Caco-2 (cell line): ENCODE data around the gene PHLDB1. TPM values are rescaled to one million over a fixed set of nuclear protein-coding genes. Genes with fewer than 3 reads are reported as not detected.

ENCODE experiments used
- BruUV-seq: library from RNA; stranded (reverse); fragments of 400-500 nt; replicated peaks from 2 replicates; lab custom pipeline; 2021; lab: Mats Ljungman, UMichigan
- CTCF ChIA-PET: fragments of 300-600 bp; sonication (Branson Sonifier 250); formaldehyde crosslinking; loops from one replicate; lab custom pipeline; 2022; ENCODE audit warnings: antibody characterized with exemption; lab: Charles Lee
- POLR2A ChIA-PET: fragments of 300-600 bp; sonication (Branson Sonifier 250); formaldehyde crosslinking; loops from one replicate; lab custom pipeline; 2022; ENCODE audit warnings: antibody characterized with exemption; lab: Charles Lee
- DNase-seq, 2 experiments: peaks; one replicate each; pipeline versions ENCODE4 v3.0.0 to v3.0.0-alpha.2; 2020 to 2022
- H3K27me3 ChIP-seq: replicated peaks from 2 replicates; pipeline ENCODE4 v1.6.0; 2011; ENCODE audit warnings: low read length; ENCODE audit not compliant: control insufficient read depth, insufficient read depth
- H3K36me3 ChIP-seq: 2 replicates; pipeline ENCODE4 v1.5.1; 2011; ENCODE audit warnings: low read length; ENCODE audit not compliant: control insufficient read depth, insufficient read depth
- H3K4me1 ChIP-seq: fragments of 250-450 bp; sonication (Bioruptor Pico); 2 replicates; pipeline ENCODE4 v1.5.1; 2020; ENCODE audit warnings: mild to moderate bottlenecking
- H3K4me3 ChIP-seq: 2 replicates; pipeline ENCODE4 v1.5.1; 2011; ENCODE audit warnings: low read depth, mild to moderate bottlenecking, control low read depth, low read length
- H3K9me3 ChIP-seq: fragments of 250-450 bp; sonication (Bioruptor Pico); 2 replicates; pipeline ENCODE4 v1.5.1; 2020; ENCODE audit warnings: mild to moderate bottlenecking, moderate library complexity
- H3K27ac Mint-ChIP-seq: one replicate; pipeline ENCODE4 v1.8.0; 2022; ENCODE audit warnings: mixed read lengths; ENCODE audit not compliant: unreplicated experiment
- H3K27me3 Mint-ChIP-seq: one replicate; pipeline ENCODE4 v1.8.0; 2022; ENCODE audit warnings: mixed read lengths; ENCODE audit not compliant: insufficient read depth, unreplicated experiment
- H3K36me3 Mint-ChIP-seq: one replicate; pipeline ENCODE4 v1.8.0; 2022; ENCODE audit warnings: mild to moderate bottlenecking, mixed read lengths; ENCODE audit not compliant: insufficient read depth, unreplicated experiment
- H3K4me1 Mint-ChIP-seq: one replicate; pipeline ENCODE4 v1.8.0; 2022; ENCODE audit warnings: low read depth, mixed read lengths; ENCODE audit not compliant: unreplicated experiment
- H3K4me3 Mint-ChIP-seq: one replicate; pipeline ENCODE4 v1.8.0; 2022; ENCODE audit warnings: mild to moderate bottlenecking, moderate library complexity, mixed read lengths; ENCODE audit not compliant: unreplicated experiment
- H3K9me3 Mint-ChIP-seq: one replicate; pipeline ENCODE4 v1.8.0; 2022; ENCODE audit warnings: mixed read lengths; ENCODE audit not compliant: unreplicated experiment
- intact Hi-C: fragments of 100-400 bp; cut with micrococcal nuclease; formaldehyde crosslinking; loops from one replicate; pipeline ENCODE4 v1.10.0; 2022; ENCODE audit not compliant: unreplicated experiment
- total RNA-seq: library from RNA; stranded (reverse); gene quantifications from 2 replicates; pipeline ENCODE4 v1.2.3, GENCODE V29; 2022
- TF ChIP-seq, protein P1 (sequence below), 2 experiments: fragments of 200-600 bp in 1 of 2; IDR thresholded peaks; 1 replicate in 1 of 2; 2 replicates in 1 of 2; pipeline versions ENCODE4 v1.5.1 to v1.8.0; 2011 to 2022; ENCODE audit warnings: antibody characterized with exemption in 1 of 2, control low read depth in 1 of 2, inconsistent platforms in 1 of 2, low read depth in 1 of 2, low read length in 1 of 2, mild to moderate bottlenecking in 1 of 2, moderate library complexity in 1 of 2; ENCODE audit not compliant: insufficient read depth in 1 of 2, severe bottlenecking in 1 of 2, unreplicated experiment in 1 of 2

The PHLDB1 gene
- total RNA-seq, 1 experiment from 2014 or later: 72.1 TPM

DNA sequence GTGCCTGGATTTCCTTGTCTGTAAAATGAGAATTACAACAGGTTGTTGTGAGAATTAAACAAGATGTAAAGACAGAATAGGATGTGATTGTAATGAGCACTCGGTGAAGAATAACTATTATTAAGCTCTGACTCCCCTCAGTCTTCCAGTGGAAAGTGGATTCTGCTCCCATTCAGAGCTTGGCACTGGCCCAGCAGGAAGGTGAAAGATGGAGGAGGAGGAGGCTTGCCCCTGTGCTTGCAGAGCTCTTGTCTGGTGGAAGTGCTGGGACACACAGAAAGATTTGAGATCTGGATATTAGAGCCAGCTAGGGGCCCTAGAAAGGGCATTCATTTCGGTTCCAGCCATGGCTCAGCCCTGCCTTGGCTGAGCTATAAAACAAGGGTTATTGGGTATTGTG is 28.2 kb downstream of the PHLDB1 start:
- H3K36me3 Mint-ChIP-seq: peaks cover 7% of the 10 kb centered on the region
- H3K4me1 ChIP-seq: 0 out of 2 replicates have a peak, but pooled peaks cover 3% of the 10 kb centered on the region
- ChIA-PET CTCF (interaction anchor here (1.0 to 4.0 kb wide), 5 partner anchors 14 to 27 kb away, joined by 3 to 21 read pairs (median 10); no protein-coding TSS in a partner anchor), POLR2A (interaction anchor here (1.9 kb wide), 1 partner anchor 15 kb away, joined by 9 read pairs; no protein-coding TSS in a partner anchor)
- TF ChIP-seq, protein P1, sequence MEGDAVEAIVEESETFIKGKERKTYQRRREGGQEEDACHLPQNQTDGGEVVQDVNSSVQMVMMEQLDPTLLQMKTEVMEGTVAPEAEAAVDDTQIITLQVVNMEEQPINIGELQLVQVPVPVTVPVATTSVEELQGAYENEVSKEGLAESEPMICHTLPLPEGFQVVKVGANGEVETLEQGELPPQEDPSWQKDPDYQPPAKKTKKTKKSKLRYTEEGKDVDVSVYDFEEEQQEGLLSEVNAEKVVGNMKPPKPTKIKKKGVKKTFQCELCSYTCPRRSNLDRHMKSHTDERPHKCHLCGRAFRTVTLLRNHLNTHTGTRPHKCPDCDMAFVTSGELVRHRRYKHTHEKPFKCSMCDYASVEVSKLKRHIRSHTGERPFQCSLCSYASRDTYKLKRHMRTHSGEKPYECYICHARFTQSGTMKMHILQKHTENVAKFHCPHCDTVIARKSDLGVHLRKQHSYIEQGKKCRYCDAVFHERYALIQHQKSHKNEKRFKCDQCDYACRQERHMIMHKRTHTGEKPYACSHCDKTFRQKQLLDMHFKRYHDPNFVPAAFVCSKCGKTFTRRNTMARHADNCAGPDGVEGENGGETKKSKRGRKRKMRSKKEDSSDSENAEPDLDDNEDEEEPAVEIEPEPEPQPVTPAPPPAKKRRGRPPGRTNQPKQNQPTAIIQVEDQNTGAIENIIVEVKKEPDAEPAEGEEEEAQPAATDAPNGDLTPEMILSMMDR (IDR thresholded peaks at IDR 0.05; ENCODE audit: insufficient read depth in 1 of 2, low read depth in 1 of 2, low read length in 1 of 2, severe bottlenecking in 1 of 2, unreplicated experiment in 1 of 2): no peak
- H3K27me3 ChIP-seq: no peaks in the 10 kb centered on the region
- H3K36me3 ChIP-seq: no peaks in the 10 kb centered on the region
- no peak overlapping the region for H3K4me3 ChIP-seq
- no peak overlapping the region for H3K4me3 Mint-ChIP-seq
- no peaks in the 10 kb centered on the region for H3K27me3 Mint-ChIP-seq
- peaks cover 6% of the 10 kb centered on the region for H3K4me1 Mint-ChIP-seq
- BruUV-seq: no TSS peak
- no peak overlapping the region for H3K27ac Mint-ChIP-seq
- no peaks in the 10 kb centered on the region for H3K9me3 Mint-ChIP-seq
- DNase-seq: no peak
- intact Hi-C loops: loop anchor here (1.0 kb wide), 1 partner anchor 14 kb away; no protein-coding TSS in a partner anchor
- H3K9me3 ChIP-seq: no peaks in the 10 kb centered on the region

DNA sequence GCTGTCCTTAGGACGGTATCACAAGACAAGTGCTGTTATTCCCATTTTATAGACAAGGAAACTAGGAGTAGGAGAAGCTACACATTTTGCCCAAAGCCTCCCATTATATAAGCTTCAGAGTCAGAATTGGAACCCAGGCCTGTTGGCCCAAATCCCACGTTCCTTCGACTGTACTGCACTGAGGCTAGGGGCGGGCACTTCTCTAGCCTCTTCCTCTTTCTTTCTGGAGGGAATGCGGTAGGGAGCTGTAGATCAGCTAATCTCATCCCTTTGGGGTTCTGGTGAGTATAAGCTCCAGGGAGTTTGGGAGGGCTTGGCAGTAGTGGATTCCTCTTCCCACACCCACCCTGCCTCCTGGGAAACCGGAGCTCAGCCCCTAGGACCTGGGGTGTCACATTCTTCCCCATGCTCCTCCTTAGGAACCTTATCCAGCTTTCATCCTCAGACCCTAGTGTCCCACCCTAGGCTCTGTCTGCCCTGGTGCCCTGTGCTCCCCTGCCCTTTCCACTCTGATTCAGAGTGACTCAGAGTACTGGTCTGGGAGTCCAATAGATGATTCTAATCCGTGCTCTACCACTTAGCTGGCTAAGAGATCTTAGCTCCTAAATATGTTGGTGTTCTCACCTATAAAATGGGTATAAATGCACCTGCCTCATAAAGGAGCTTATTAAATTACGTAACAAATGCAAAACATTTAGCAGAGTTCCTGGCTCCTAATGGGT is 29.3 kb downstream of the PHLDB1 start:
- Mint-ChIP-seq H3K4me3 (no peak overlapping the region), H3K4me1 (peaks cover 6% of the 10 kb centered on the region), H3K27me3 (no peaks in the 10 kb centered on the region), H3K27ac (no peak overlapping the region), H3K36me3 (peaks cover 7% of the 10 kb centered on the region), H3K9me3 (no peaks in the 10 kb centered on the region)
- CTCF ChIA-PET: interaction anchor here (0.6 to 4.0 kb wide), 7 partner anchors 15 to 387 kb away, joined by 3 to 21 read pairs (median 4); partner anchors contain the start of gene PHLDB1
- H3K4me3 ChIP-seq: no peak overlapping the region
- H3K4me1 ChIP-seq: 0 out of 2 replicates have a peak, but pooled peaks cover 3% of the 10 kb centered on the region
- POLR2A ChIA-PET: interaction anchor here (1.9 kb wide), 1 partner anchor 16 kb away, joined by 9 read pairs; no protein-coding TSS in a partner anchor
- TF ChIP-seq, protein P1 (IDR thresholded peaks at IDR 0.05; ENCODE audit: insufficient read depth in 1 of 2, low read depth in 1 of 2, low read length in 1 of 2, severe bottlenecking in 1 of 2, unreplicated experiment in 1 of 2): no peak
- intact Hi-C loops: no loop called here
- no peaks in the 10 kb centered on the region for H3K36me3 ChIP-seq
- no TSS peak for BruUV-seq
- no peaks in the 10 kb centered on the region for H3K27me3 ChIP-seq
- no peak for DNase-seq
- no peaks in the 10 kb centered on the region for H3K9me3 ChIP-seq

DNA sequence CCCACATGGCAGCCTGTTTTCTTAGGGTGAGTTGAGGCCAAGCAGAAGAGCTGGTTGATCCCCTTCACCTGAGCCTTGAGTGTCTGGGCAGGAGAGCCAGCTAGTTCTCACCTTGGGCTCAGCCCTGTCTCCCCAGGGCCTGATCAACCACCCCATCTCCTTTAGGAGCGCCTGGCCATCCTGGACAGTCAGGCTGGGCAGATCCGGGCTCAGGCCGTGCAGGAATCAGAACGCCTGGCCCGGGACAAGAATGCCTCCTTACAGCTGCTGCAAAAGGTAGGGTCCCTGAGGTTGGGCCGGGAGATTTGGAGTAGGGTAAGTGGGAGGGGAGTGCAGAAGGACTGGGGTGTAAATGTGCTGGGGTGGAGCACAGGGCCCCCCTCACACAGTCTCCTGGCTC is 31.3 kb downstream of the PHLDB1 start:
- no peak for DNase-seq
- 0 out of 2 replicates have a peak, but pooled peaks cover 2% of the 10 kb centered on the region for H3K36me3 ChIP-seq
- H3K9me3 ChIP-seq: no peaks in the 10 kb centered on the region
- TF ChIP-seq, protein P1 (IDR thresholded peaks at IDR 0.05; ENCODE audit: insufficient read depth in 1 of 2, low read depth in 1 of 2, low read length in 1 of 2, severe bottlenecking in 1 of 2, unreplicated experiment in 1 of 2): no peak
- H3K4me1 ChIP-seq: 0 out of 2 replicates have a peak, but pooled peaks cover 3% of the 10 kb centered on the region
- H3K9me3 Mint-ChIP-seq: no peaks in the 10 kb centered on the region
- no peak overlapping the region for H3K4me3 ChIP-seq
- ChIA-PET CTCF (interaction anchor here (0.6 kb wide), 1 partner anchor 204 kb away, joined by 3 read pairs; no protein-coding TSS in a partner anchor), POLR2A (no interaction called here)
- H3K4me1 Mint-ChIP-seq: peaks cover 6% of the 10 kb centered on the region
- peaks cover 4% of the 10 kb centered on the region for H3K36me3 Mint-ChIP-seq
- H3K27me3 Mint-ChIP-seq: no peaks in the 10 kb centered on the region
- intact Hi-C loops: no loop called here
- no TSS peak for BruUV-seq
- no peaks in the 10 kb centered on the region for H3K27me3 ChIP-seq
- no peak overlapping the region for H3K27ac Mint-ChIP-seq
- H3K4me3 Mint-ChIP-seq: no peak overlapping the region
